Measurements from ENCODE around the gene ERC2.

Gene ERC2

GRCh38 chr3:56309465-56309864, 158.8 kb downstream of the ERC2 start:
- H3K27me3 ChIP-seq (ENCODE audit: insufficient read depth, low read length): no peaks in the 10 kb centered on the region
- no peaks in the 10 kb centered on the region for H3K79me2 ChIP-seq (ENCODE audit: control insufficient read depth, insufficient read depth, low read length, poor library complexity)
- H3K9ac ChIP-seq (ENCODE audit: low read length): no peak overlapping the region
- H2BK12ac ChIP-seq (ENCODE audit: low read length): no peak overlapping the region
- no peak overlapping the region for H3K18ac ChIP-seq (ENCODE audit: low read length)
- H3K36me3 ChIP-seq (ENCODE audit: control insufficient read depth in 1 of 2, insufficient read depth in 2 of 2, low read length in 2 of 2): no peaks in the 10 kb centered on the region
- no peak overlapping the region for H2BK5ac ChIP-seq (ENCODE audit: low read depth, low read length, poor library complexity)
- no peak overlapping the region for H2BK120ac ChIP-seq (ENCODE audit: insufficient read depth, low read length, poor library complexity)
- H3K4me2 ChIP-seq (ENCODE audit: low read length): no peak overlapping the region
- H3K4ac ChIP-seq (ENCODE audit: low read depth, low read length): no peak overlapping the region
- no peak overlapping the region for H3K27ac ChIP-seq (ENCODE audit: low read depth, low read length)
- DNase-seq: no peak
- H2AFZ ChIP-seq (ENCODE audit: insufficient read depth, low read length, poor library complexity): no peak overlapping the region
- no peak overlapping the region for H4K8ac ChIP-seq (ENCODE audit: low read depth, low read length)
- no peak overlapping the region for H3K23ac ChIP-seq (ENCODE audit: low read length)
- no peak overlapping the region for H2AK5ac ChIP-seq (ENCODE audit: low read length)
- no peak overlapping the region for H4K12ac ChIP-seq (ENCODE audit: low read depth, low read length)
- no peak overlapping the region for H3K4me3 ChIP-seq (ENCODE audit: low read depth, low read length)
- H4K91ac ChIP-seq (ENCODE audit: low read depth, low read length): no peak overlapping the region
- H3K14ac ChIP-seq (ENCODE audit: low read length): no peak overlapping the region
- no peaks in the 10 kb centered on the region for H3K4me1 ChIP-seq (ENCODE audit: control insufficient read depth in 1 of 2, insufficient read depth in 2 of 2, low read length in 2 of 2)
- H3K9me3 ChIP-seq (ENCODE audit: insufficient read depth, low read depth, low read length): no peaks in the 10 kb centered on the region
- H3K79me1 ChIP-seq (ENCODE audit: low read length): no peaks in the 10 kb centered on the region
- WGBS (ENCODE audit: extremely low coverage, insufficient coverage, insufficient read length): no CpG with 5 or more reads among the region's 3 CpGs

- H3K14ac ChIP-seq (ENCODE audit: low read length): no peak overlapping the region
- no peaks in the 10 kb centered on the region for H3K4me1 ChIP-seq (ENCODE audit: control insufficient read depth in 1 of 2, insufficient read depth in 2 of 2, low read length in 2 of 2)
- no peaks in the 10 kb centered on the region for H3K79me2 ChIP-seq (ENCODE audit: control insufficient read depth, insufficient read depth, low read length, poor library complexity)
- H3K27ac ChIP-seq (ENCODE audit: low read depth, low read length): no peak overlapping the region
- H3K4ac ChIP-seq (ENCODE audit: low read depth, low read length): no peak overlapping the region
- no peaks in the 10 kb centered on the region for H3K9me3 ChIP-seq (ENCODE audit: insufficient read depth, low read depth, low read length)
- H2AFZ ChIP-seq (ENCODE audit: insufficient read depth, low read length, poor library complexity): no peak overlapping the region
- no peak overlapping the region for H3K23ac ChIP-seq (ENCODE audit: low read length)
- no peak overlapping the region for H3K4me2 ChIP-seq (ENCODE audit: low read length)
- no peak overlapping the region for H4K8ac ChIP-seq (ENCODE audit: low read depth, low read length)
- no peak overlapping the region for H2BK120ac ChIP-seq (ENCODE audit: insufficient read depth, low read length, poor library complexity)
- no CpG with 5 or more reads among the region's 2 CpGs for WGBS (ENCODE audit: extremely low coverage, insufficient coverage, insufficient read length)
- no peak overlapping the region for H3K18ac ChIP-seq (ENCODE audit: low read length)
- no peak for DNase-seq
- no peak overlapping the region for H3K4me3 ChIP-seq (ENCODE audit: low read depth, low read length)
- no peaks in the 10 kb centered on the region for H3K27me3 ChIP-seq (ENCODE audit: insufficient read depth, low read length)
- H3K9ac ChIP-seq (ENCODE audit: low read length): no peak overlapping the region
- H3K36me3 ChIP-seq (ENCODE audit: control insufficient read depth in 1 of 2, insufficient read depth in 2 of 2, low read length in 2 of 2): no peaks in the 10 kb centered on the region
- no peak overlapping the region for H2BK12ac ChIP-seq (ENCODE audit: low read length)
- H3K79me1 ChIP-seq (ENCODE audit: low read length): peaks cover under 1% of the 10 kb centered on the region
- H2BK5ac ChIP-seq (ENCODE audit: low read depth, low read length, poor library complexity): no peak overlapping the region
- H4K91ac ChIP-seq (ENCODE audit: low read depth, low read length): no peak overlapping the region
- H2AK5ac ChIP-seq (ENCODE audit: low read length): no peak overlapping the region
- no peak overlapping the region for H4K12ac ChIP-seq (ENCODE audit: low read depth, low read length)
These were observed 159.8 kb downstream of the ERC2 start for GRCh38 chr3:56308471-56308870.

GRCh38 chr3:56304069-56304468, 164.2 kb downstream of the ERC2 start:
- Histone ChIP-seq H3K79me2 (ENCODE audit: control insufficient read depth, insufficient read depth, low read length, poor library complexity) (no peaks in the 10 kb centered on the region), H3K4ac (ENCODE audit: low read depth, low read length) (no peak overlapping the region), H3K18ac (ENCODE audit: low read length) (no peak overlapping the region), H3K4me2 (ENCODE audit: low read length) (no peak overlapping the region), H3K23ac (ENCODE audit: low read length) (no peak overlapping the region), H3K27ac (ENCODE audit: low read depth, low read length) (no peak overlapping the region), H3K9ac (ENCODE audit: low read length) (no peak overlapping the region), H3K27me3 (ENCODE audit: insufficient read depth, low read length) (no peaks in the 10 kb centered on the region), H2BK12ac (ENCODE audit: low read length) (no peak overlapping the region), H2AK5ac (ENCODE audit: low read length) (no peak overlapping the region), H4K91ac (ENCODE audit: low read depth, low read length) (no peak overlapping the region), H4K8ac (ENCODE audit: low read depth, low read length) (no peak overlapping the region), H3K4me3 (ENCODE audit: low read depth, low read length) (no peak overlapping the region), H3K4me1 (ENCODE audit: control insufficient read depth in 1 of 2, insufficient read depth in 2 of 2, low read length in 2 of 2) (peaks cover 0 to 4% of the 10 kb centered on the region in 2 experiments), H3K14ac (ENCODE audit: low read length) (no peak overlapping the region), H3K36me3 (ENCODE audit: control insufficient read depth in 1 of 2, insufficient read depth in 2 of 2, low read length in 2 of 2) (no peaks in the 10 kb centered on the region), H3K9me3 (ENCODE audit: insufficient read depth, low read depth, low read length) (no peaks in the 10 kb centered on the region), H2BK120ac (ENCODE audit: insufficient read depth, low read length, poor library complexity) (no peak overlapping the region), H2AFZ (ENCODE audit: insufficient read depth, low read length, poor library complexity) (no peak overlapping the region), H4K12ac (ENCODE audit: low read depth, low read length) (no peak overlapping the region), H3K79me1 (ENCODE audit: low read length) (peaks cover 2% of the 10 kb centered on the region), H2BK5ac (ENCODE audit: low read depth, low read length, poor library complexity) (no peak overlapping the region)
- WGBS (ENCODE audit: extremely low coverage, insufficient coverage, insufficient read length): no CpG with 5 or more reads among the region's 1 CpG
- peak in 1 of 2 donors; percentile 34 for DNase-seq

GRCh38 chr3:56303487-56303886, 164.8 kb downstream of the ERC2 start:
- Histone ChIP-seq H2AK5ac (ENCODE audit: low read length) (no peak overlapping the region), H3K79me1 (ENCODE audit: low read length) (peaks cover 2% of the 10 kb centered on the region), H4K8ac (ENCODE audit: low read depth, low read length) (no peak overlapping the region), H3K27me3 (ENCODE audit: insufficient read depth, low read length) (no peaks in the 10 kb centered on the region), H3K4me3 (ENCODE audit: low read depth, low read length) (no peak overlapping the region), H3K4me1 (ENCODE audit: control insufficient read depth in 1 of 2, insufficient read depth in 2 of 2, low read length in 2 of 2) (peaks cover 0 to 4% of the 10 kb centered on the region in 2 experiments), H4K12ac (ENCODE audit: low read depth, low read length) (no peak overlapping the region), H4K91ac (ENCODE audit: low read depth, low read length) (no peak overlapping the region), H3K18ac (ENCODE audit: low read length) (no peak overlapping the region), H3K4me2 (ENCODE audit: low read length) (no peak overlapping the region), H3K9ac (ENCODE audit: low read length) (no peak overlapping the region), H3K23ac (ENCODE audit: low read length) (no peak overlapping the region), H2BK5ac (ENCODE audit: low read depth, low read length, poor library complexity) (no peak overlapping the region), H2BK120ac (ENCODE audit: insufficient read depth, low read length, poor library complexity) (no peak overlapping the region), H2BK12ac (ENCODE audit: low read length) (no peak overlapping the region), H2AFZ (ENCODE audit: insufficient read depth, low read length, poor library complexity) (no peak overlapping the region), H3K4ac (ENCODE audit: low read depth, low read length) (no peak overlapping the region), H3K27ac (ENCODE audit: low read depth, low read length) (no peak overlapping the region), H3K79me2 (ENCODE audit: control insufficient read depth, insufficient read depth, low read length, poor library complexity) (no peaks in the 10 kb centered on the region), H3K14ac (ENCODE audit: low read length) (no peak overlapping the region), H3K36me3 (ENCODE audit: control insufficient read depth in 1 of 2, insufficient read depth in 2 of 2, low read length in 2 of 2) (no peaks in the 10 kb centered on the region), H3K9me3 (ENCODE audit: insufficient read depth, low read depth, low read length) (no peaks in the 10 kb centered on the region)
- WGBS (ENCODE audit: extremely low coverage, insufficient coverage, insufficient read length): no CpG with 5 or more reads among the region's 5 CpGs
- DNase-seq: peak; percentile 40 to 57
